Raji (cell line): ENCODE results near the gene TMCO5A.

Experiments
- POLR2A ChIP-seq: IDR thresholded peaks from 2 replicates; pipeline ENCODE4 v1.6.1; 2011; ENCODE audit warnings: low read depth, low read length, control low read depth; ENCODE audit not compliant: insufficient read depth

Gene TMCO5A

DNA sequence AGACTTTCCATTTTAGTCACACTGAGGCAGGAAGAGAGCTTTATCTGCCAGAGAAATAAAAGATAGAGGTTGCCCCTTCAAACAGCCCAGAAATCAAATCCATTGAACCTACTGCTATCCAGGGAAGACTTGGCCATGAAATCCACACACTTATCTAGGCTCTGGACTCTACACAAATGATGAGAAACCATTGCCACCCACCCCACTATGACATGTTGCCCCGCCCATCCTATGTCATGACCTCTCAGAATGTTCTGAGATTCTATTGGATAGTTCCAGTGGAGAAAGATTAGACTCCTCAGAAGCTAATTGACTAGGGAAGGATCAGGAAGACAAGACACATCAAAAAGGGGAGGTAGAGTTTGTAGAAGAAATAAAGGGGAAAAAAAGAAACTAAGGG lies at the start of gene TMCO5A:
TMCO5A (plus strand) TSS at position 301 of the 400 bp plus-strand sequence. CDS start 1,684 bp downstream, outside the sequence.
- no peak for TF ChIP-seq POLR2A

DNA sequence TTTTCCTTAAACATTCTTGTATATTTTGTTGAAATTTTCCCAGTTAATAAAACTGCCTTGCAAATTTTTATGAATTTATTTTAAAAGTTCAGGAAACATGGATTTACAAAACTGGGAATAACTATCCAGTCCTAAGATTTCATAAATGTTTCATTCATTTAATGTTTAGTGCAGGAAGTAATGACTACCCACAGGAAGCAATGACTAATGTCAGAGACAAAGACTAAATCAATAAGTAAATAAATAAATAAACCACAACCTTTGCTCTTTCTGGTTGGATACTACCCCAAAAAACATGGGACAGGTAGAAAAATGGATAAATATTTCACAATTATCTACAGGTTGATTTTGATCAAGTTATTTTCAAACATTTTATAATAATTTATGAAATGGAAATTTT lies 48.8 kb upstream of the TMCO5A start:
- TF ChIP-seq POLR2A: no peak

DNA sequence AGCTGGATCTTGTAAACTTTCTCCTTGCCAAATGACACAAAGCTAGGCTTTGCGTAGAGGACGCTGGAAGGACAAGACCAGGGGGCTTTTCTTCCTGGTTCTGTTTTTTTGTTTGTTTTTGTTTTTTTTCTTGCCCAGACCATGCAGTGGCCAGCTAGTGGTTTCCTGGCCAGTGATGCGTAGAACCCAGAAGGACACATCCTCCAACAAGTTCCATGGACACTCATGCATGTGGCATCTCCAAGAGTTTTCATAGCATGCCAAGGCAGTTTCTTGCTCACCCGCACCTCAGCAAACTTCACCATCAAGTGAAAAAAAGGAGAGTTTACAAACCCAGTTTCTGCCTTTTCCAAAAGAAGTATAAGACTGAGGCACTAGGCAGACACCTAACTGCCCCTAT lies 46.1 kb upstream of the TMCO5A start:
- no peak for TF ChIP-seq POLR2A

DNA sequence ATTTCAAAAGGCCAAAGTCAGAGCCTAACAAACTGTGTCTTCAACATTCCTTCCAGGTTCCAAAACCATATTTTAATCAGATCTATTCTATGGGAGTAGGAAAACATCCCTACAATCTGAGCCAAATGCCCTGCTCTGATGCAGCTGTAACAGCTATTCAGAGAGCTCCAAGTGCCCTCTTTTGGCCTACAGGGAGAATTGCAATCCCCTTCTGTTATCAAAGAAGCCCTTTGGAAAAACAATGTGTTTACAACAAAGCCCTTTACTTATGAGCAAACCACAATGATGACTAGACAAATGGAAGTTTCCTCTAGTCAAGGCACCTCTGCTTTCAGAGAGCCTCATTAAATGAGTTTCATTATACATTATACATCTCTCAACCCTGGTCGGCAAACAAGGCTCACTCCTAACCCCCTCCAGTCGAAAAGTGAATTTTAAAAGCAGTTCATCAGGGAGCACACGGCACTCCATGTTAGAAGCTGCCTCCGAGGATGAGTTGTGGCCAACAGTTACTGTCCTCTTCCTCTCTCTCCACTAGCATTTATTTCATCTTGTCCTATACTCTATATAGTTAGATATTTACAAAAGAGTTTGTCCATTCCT lies 42.6 kb upstream of the TMCO5A start:
- no peak for TF ChIP-seq POLR2A

DNA sequence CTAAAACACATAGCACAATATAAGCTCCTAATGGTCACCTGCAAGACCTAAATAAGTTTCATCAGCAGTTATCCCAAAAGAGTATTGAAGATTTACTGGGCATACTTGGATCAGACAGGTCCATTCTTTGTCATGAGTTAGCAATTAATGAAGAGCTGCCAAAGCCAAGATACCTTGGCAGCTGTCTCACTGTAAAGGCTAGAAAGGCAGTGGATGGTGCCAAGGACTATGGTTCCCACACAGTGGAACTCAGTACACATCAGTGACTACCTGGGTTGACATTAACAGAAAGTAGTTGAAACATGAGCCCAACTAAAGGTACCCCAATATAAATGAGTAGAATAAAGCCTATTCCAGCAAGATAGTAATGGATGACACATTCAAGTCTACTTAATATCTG lies 41.1 kb upstream of the TMCO5A start:
- TF ChIP-seq POLR2A: no peak

DNA sequence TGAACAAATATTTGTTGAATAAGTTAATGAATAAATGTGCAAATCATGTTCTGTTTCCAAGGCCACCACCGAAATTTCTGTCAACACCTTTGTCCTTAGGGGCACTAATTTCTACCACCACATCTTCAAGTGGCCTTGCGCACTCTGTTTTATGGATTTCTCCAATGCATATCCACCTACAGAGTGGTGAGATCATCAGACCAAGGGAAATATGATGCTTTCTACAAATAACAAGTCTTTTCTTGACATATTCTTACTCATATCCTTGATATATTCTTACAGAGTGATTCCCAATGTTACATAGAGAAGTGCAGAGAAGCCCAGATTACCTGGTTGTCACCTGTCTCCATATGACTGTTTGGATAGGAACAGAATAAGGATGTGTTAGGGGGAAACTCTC lies 36.1 kb upstream of the TMCO5A start:
- TF ChIP-seq POLR2A: no peak

DNA sequence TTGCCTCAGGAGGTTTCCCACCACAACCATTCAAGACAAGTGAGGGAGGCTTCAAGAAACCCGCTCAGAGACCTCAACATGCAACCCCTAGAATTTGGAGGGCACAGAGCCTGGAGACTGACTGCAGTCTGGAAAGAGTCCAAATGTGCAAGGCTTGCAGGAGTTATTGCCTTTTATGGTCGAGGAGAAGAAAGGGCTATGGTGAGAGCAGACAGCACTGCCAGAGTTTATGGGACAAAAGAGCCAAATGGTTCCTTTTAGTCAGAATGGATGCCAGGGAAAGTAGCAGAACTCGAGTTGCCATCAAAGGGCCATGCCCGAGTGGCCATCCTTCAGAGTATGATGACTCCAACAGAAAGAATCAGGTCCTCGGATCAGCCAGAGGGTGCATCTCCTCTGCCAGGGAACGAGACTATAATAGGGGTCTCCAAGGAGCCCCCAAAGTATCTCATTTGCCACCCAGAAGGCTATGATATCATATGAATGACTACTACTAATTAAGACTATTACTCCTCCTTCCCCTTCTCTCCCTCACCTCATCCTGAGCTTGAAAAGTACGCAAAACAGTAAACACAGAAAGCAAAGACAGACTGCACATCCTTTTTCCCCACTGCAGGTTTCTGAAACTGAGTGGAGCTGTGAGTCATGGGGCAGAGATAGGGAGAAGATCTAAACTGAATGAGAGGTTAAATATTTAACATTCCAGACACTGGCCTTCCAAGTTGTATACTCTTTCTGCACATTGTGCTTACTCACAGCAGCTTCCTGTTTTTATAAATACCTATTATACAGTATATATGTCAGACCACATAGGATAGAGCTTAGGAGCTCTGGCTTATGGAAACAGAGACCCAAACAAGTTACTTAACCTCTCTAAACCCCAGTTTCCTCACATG lies 33.9 kb upstream of the TMCO5A start:
- no peak for TF ChIP-seq POLR2A

DNA sequence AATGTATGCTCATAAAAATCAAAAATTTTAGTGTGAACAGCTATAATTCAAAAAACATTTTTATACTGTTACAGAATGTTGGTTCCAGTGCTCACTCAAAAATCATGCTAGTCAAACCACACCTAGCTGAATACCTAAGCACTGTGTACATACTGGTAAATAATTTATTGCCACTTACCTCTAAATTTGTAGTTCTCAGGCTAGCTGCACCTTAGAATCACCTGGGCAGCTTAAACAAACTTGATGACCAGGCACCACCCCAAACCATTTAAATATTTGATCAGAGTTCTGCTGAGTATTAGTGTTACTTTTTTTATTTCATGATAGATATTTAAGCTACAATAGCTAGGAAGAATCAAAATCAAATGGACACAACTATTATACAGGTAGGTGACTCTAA lies 32.3 kb upstream of the TMCO5A start:
- TF ChIP-seq POLR2A: no peak

DNA sequence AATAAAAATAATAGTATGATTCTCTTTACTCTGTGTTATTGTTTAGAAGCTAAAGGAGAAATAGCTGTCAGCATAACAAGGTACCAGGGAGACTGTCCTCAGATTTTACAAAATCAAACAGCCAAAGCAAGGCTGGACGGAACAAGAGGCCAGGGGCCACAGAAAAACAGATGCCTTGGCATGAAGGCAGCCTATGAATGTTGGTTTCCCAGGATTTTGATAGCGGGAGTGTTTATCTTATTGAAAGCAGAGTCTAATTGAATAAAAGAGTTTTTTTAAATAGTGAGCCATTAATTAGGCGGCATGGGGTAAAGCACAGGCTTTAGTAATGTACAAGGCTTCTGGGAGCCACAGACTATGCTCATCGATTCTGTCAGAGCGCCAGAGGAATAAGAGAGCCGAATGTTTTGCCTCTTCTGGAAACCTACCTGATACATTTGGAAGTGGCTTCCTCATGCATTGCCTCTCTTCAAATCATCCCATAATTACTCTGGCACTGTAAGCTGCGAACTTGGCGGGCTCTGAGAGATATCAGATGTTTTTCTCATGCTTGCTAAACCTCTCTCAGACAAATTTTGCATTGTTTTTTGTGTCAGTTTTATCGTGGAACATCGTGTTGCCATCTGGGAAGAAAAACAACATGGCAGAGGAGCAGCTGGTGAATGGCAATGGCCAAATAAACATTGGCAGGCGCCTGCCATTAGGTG lies 30.4 kb upstream of the TMCO5A start:
- no peak for TF ChIP-seq POLR2A

DNA sequence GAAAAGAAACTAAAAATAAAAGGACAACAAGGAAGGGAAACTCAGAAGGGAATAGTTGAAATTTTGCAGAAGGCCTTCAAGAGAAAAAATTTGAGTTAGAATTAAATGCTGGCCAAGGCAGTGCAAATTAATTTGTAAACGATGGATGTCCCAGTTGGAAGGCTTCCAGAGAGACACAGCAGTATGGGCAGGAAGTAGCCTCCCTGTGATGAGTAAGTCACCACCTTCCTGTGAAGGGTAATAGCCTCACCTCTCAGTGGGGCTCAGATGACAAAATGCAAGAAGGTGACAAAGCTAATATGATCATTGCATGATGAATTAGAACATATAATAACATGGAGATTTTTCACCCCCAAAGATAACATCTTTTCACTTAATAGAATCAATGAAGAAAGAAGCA lies 27.3 kb upstream of the TMCO5A start:
- TF ChIP-seq POLR2A: no peak

DNA sequence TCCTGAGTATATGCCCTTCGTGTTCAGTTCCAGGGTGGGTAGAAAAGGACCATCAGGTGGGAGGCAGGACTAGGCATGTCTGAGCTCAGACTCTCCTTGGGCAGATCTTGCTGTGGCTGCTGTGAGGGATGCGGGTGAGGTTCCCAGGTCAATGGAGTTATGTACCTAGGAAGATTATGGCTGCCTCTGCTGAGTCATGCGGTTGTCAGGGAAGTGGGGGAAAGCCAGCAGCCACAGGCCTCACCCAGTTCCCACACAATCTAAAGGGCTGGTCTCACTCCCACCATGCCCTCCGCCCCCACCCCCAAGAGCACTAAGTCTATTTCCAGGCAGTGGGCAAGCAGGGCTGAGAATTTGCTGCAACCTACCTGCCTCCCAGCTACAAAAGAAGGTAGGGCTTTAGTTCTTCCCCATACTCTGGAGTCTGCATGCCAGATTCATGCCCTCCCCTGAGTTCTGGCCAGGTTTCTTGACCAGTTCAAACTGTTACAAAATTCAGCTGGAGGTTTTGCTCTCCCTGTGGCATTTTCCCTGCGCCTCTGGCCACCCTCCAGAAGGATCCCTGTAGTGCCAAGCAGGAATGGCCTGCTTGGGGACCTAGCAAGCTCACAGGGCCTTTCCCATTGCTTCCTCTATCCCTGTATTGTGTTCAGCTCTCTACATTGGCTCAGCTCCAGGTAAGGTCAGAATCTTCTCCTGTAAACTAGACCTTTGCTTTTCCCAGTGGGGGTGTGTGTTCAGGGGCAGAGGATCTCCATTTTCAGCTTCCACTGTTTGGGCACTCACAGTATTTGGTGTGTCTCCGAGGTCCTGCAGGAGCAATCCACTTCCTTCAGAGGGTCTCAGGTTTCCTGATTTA lies 12.7 kb upstream of the TMCO5A start:
- TF ChIP-seq POLR2A: no peak

DNA sequence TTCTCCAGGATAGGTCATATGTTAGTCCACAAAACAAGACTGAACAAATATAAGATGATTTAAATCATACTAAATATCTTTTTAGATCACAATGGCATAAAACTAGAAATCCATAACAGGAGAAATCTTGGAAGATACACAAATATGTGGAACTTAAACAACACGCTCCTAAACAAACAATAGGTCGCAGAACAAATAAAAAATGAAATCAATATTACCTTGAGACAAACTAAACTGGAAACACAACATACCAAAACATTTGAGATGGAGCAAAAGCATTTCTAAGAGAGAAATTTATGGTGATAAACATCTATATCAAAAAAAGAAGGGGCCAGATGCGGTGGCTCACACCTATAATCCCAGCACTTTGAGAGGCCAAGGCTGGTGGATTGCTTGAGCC lies 8.3 kb upstream of the TMCO5A start:
- TF ChIP-seq POLR2A: no peak

DNA sequence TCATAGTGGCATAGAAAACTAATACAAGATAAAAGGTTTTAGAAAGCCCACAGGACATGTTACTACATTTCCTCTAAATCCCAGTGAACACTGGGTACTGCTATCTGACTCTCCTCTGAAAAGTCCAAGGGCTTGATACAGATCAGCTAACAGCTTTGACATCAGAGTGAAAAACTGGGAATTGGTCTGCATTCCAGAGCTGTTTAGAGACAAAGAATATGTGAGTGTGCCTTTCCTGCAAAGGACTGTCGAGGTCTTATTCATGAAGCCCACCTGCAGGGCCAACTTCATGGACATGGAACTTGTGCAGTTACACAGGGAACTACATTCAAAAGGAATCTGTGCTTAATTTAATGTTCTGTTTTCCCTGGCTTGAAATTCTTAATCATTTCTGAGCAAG lies 5.2 kb upstream of the TMCO5A start:
- TF ChIP-seq POLR2A: no peak

DNA sequence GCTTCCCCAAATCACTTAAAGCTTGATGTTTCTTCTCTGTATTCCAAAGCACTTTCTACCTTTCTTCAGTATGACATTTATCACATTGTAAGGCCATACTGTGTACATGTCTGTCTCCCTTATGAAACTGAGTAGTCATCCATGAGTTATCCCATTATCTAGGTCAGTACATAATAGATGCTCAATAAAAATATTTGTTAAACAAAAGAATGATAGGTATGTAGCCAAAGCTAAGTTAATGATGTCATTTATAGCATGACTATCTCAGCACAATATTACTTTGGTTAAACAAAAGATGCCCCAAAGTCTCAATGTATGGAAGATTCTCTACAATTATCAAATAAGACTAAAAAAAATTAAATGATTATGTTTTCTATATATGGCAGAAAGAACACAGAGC lies 3.1 kb upstream of the TMCO5A start:
- TF ChIP-seq POLR2A: no peak

DNA sequence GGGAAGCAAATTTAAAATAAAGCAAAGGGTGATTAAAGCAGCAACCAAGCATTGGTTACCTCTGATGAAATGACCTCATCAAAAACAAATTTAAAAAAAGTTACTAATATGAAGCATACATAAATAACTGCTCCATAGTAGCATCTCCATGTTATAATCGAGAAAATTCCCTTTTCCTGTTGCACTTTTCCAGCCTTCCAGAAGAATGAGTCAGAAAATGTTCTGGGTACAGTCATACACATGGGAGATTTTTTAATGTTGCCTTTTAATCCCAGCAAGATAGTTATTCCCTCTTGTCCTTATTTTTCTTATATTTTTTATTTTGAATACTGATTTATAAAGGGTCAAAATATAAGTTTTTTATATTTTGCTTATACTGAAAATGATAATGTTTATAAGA lies 2.6 kb upstream of the TMCO5A start:
- no peak for TF ChIP-seq POLR2A
